HG03460 (cell line): Measurements from ENCODE around the gene IL36RN.

Source experiments
- ATAC-seq: cut with Tn5 transposase; IDR thresholded peaks from one replicate; pipeline ENCODE4 v1.9.1; 2021; ENCODE audit not compliant: unreplicated experiment

Gene IL36RN

GRCh38 chr2:113058998-113059960 is at the start of gene IL36RN:
IL36RN (plus strand) TSS chr2:113059198; CDS start chr2:113059439, 241 bp downstream.
- ATAC-seq, result no peak

- no peak for ATAC-seq
Observed at GRCh38 chr2:113009622-113010021, 49.4 kb upstream of the IL36RN start.

- ATAC-seq, result no peak
Observed at GRCh38 chr2:113010088-113010487, 48.9 kb upstream of the IL36RN start.

- ATAC-seq, result no peak
Observed at GRCh38 chr2:113011108-113011507, 47.9 kb upstream of the IL36RN start.

GRCh38 chr2:113012436-113013335 is 46.3 kb upstream of the IL36RN start:
- no peak for ATAC-seq

- ATAC-seq, result no peak
Observed at GRCh38 chr2:113013336-113013661, 45.7 kb upstream of the IL36RN start.

- no peak for ATAC-seq
Observed at GRCh38 chr2:113014067-113014466, 44.9 kb upstream of the IL36RN start.

GRCh38 chr2:113015042-113015441 is 44.0 kb upstream of the IL36RN start:
- ATAC-seq, result no peak

GRCh38 chr2:113015655-113016054 is 43.3 kb upstream of the IL36RN start:
- ATAC-seq, result no peak

- ATAC-seq, result no peak
Observed at GRCh38 chr2:113018509-113018908, 40.5 kb upstream of the IL36RN start.

- ATAC-seq, result no peak
Observed at GRCh38 chr2:113021312-113021711, 37.7 kb upstream of the IL36RN start.

- ATAC-seq, result no peak
Observed at GRCh38 chr2:113024764-113025163, 34.2 kb upstream of the IL36RN start.

- ATAC-seq, result no peak
Observed at GRCh38 chr2:113025737-113026136, 33.3 kb upstream of the IL36RN start.

- no peak for ATAC-seq
Observed at GRCh38 chr2:113027691-113028090, 31.3 kb upstream of the IL36RN start.

GRCh38 chr2:113028112-113028511 is 30.9 kb upstream of the IL36RN start:
- ATAC-seq, result no peak

GRCh38 chr2:113032737-113033136 is 26.3 kb upstream of the IL36RN start:
- ATAC-seq, result no peak

- no peak for ATAC-seq
Observed at GRCh38 chr2:113034016-113034415, 25.0 kb upstream of the IL36RN start.

- no peak for ATAC-seq
Observed at GRCh38 chr2:113036763-113037162, 22.2 kb upstream of the IL36RN start.

- no peak for ATAC-seq
Observed at GRCh38 chr2:113038291-113038690, 20.7 kb upstream of the IL36RN start.

GRCh38 chr2:113039158-113039557 is 19.8 kb upstream of the IL36RN start:
- ATAC-seq, result no peak

- ATAC-seq, result no peak
Observed at GRCh38 chr2:113039719-113040118, 19.3 kb upstream of the IL36RN start.

GRCh38 chr2:113041871-113042270 is 17.1 kb upstream of the IL36RN start:
- ATAC-seq, result no peak
